Colonic mucosa (tissue), 4 donors: ENCODE data around the gene TEX52. TPM values are rescaled to one million over a fixed set of nuclear protein-coding genes. Genes with fewer than 3 reads are reported as not detected.
"Not testable (repeated sequence)": the region's sequence is repeated elsewhere in the genome, so short reads cannot be mapped to it uniquely, and the experiment has no call there.

Experiments
- DNase-seq: peaks from one replicate; pipeline ENCODE4 v3.0.0-alpha.2; 2020
- H3K27ac ChIP-seq: fragments of 200-600 bp; one replicate; pipeline ENCODE4 v1.8.0; 2021
- H3K27me3 ChIP-seq: fragments of 200-600 bp; one replicate; pipeline ENCODE4 v1.8.0; 2021
- H3K36me3 ChIP-seq: fragments of 200-600 bp; one replicate; pipeline ENCODE4 v1.8.0; 2021
- H3K4me1 ChIP-seq: fragments of 200-600 bp; one replicate; pipeline ENCODE4 v1.8.0; 2021; ENCODE audit warnings: mild to moderate bottlenecking
- H3K4me3 ChIP-seq: fragments of 200-600 bp; one replicate; pipeline ENCODE4 v1.8.0; 2021
- H3K9ac ChIP-seq, 2 donors: one replicate each; pipeline ENCODE4 v1.7.0; 2013; ENCODE audit warnings: control low read depth in 2 of 2, low read depth in 2 of 2, low read length in 2 of 2
- H3K9me3 ChIP-seq: fragments of 200-600 bp; one replicate; pipeline ENCODE4 v1.8.0; 2021
- intact Hi-C: fragments of 100-400 bp; cut with DNase I; formaldehyde crosslinking; loops from one replicate; pipeline ENCODE4 v1.14.1; 2022
- total RNA-seq, 2 donors: library from RNA; stranded (reverse); fragmentation: NEBNext Ultra II Directional in 1 of 2; extraction: Animal tissue kit (Norgen Biotek cat#: 25700) in 1 of 2; gene quantifications; one replicate each; pipeline ENCODE4 v1.2.1, GENCODE V29; 2021
- TF ChIP-seq, protein P1 (sequence below): fragments of 200-600 bp; IDR thresholded peaks from one replicate; pipeline ENCODE4 v1.8.0; 2022; ENCODE audit warnings: antibody characterized with exemption, mild to moderate bottlenecking
- donor health status: healthy.
- donor health status: DM: no; HTN: no; CAD: no.
- donor health status: DM: no; HTN: no; CAD: no.

The TEX52 gene
- total RNA-seq, 2 donors from 2014 or later: not detected

- TF ChIP-seq, protein P1, sequence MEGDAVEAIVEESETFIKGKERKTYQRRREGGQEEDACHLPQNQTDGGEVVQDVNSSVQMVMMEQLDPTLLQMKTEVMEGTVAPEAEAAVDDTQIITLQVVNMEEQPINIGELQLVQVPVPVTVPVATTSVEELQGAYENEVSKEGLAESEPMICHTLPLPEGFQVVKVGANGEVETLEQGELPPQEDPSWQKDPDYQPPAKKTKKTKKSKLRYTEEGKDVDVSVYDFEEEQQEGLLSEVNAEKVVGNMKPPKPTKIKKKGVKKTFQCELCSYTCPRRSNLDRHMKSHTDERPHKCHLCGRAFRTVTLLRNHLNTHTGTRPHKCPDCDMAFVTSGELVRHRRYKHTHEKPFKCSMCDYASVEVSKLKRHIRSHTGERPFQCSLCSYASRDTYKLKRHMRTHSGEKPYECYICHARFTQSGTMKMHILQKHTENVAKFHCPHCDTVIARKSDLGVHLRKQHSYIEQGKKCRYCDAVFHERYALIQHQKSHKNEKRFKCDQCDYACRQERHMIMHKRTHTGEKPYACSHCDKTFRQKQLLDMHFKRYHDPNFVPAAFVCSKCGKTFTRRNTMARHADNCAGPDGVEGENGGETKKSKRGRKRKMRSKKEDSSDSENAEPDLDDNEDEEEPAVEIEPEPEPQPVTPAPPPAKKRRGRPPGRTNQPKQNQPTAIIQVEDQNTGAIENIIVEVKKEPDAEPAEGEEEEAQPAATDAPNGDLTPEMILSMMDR: no peak
- no peak overlapping the region for H3K27ac ChIP-seq
- no peaks in the 10 kb centered on the region for H3K4me1 ChIP-seq
- H3K4me3 ChIP-seq: no peak overlapping the region
- no peaks in the 10 kb centered on the region for H3K9me3 ChIP-seq
- intact Hi-C loops: loop anchor here (10.0 kb wide), 2 partner anchors 65 to 155 kb away; no protein-coding TSS in a partner anchor
- no peaks in the 10 kb centered on the region for H3K36me3 ChIP-seq
- H3K9ac ChIP-seq: no peak overlapping the region
- H3K27me3 ChIP-seq: no peaks in the 10 kb centered on the region
- no peak for DNase-seq
Observed at GRCh38 chr12:2879853-2880252, 23.0 kb upstream of the TEX52 start.

- peak overlapping the region; percentile 97 for H3K4me3 ChIP-seq
- peak overlapping the region; percentile 85 to 91 for H3K9ac ChIP-seq
- peak overlapping the region; percentile 89 for H3K27ac ChIP-seq
- no peaks in the 10 kb centered on the region for H3K9me3 ChIP-seq
- no peaks in the 10 kb centered on the region for H3K36me3 ChIP-seq
- no peaks in the 10 kb centered on the region for H3K27me3 ChIP-seq
- no peaks in the 10 kb centered on the region for H3K4me1 ChIP-seq
- TF ChIP-seq, protein P1: no peak
- intact Hi-C loops: no loop called here
- no peak for DNase-seq
Observed at GRCh38 chr12:2877953-2878732, 21.3 kb upstream of the TEX52 start.

GRCh38 chr12:2877047-2877952, 20.5 kb upstream of the TEX52 start, which contains the start of the genes FOXM1 and RHNO1:
TSS of gene FOXM1 (minus strand) at chr12:2877174. CDS start at chr12:2874478, 2,696 bp downstream.
TSS of gene RHNO1 (plus strand) at chr12:2877223. CDS start at chr12:2885367, 8,144 bp downstream.
- intact Hi-C loops: no loop called here
- peak within 1 kb of the TSS; percentile 89 for H3K27ac ChIP-seq
- no peaks in the 10 kb centered on the region for H3K36me3 ChIP-seq

DNA sequence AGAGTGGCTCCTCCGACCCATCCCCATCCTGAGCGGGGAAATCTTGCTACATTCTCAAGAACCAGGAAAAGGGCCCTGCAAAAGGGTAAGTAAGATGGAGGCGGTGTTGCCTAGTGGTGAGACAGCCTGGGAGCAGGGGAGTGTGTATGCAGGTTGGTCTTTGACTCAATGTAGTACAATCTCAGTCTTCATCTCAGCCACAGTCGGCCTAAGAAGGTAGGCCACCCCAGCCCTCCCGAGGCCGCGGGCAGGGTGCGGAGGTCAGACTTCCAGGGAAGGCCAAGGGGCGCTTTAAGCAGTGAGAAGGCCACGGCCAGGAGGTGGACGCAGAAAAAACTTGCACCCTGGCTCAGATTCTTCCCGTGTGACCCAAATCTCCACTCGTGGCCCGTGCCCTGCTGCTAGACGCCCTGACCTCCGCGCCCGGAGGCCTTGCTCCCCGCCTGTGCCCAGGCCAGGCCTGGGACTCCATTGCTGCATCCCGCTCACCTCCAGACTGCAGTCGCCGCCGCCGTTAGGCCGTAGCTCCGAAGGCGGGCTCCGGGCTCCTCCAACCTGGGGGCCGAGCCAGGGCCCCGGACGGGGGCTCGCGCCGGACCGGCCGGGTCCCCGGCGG, 19.7 kb upstream of the TEX52 start:
- H3K27ac ChIP-seq: peak overlapping the region; percentile 89
- H3K9ac ChIP-seq: peak overlapping the region; percentile 61 to 68
- no peak for DNase-seq
- TF ChIP-seq, protein P1: no peak
- no peaks in the 10 kb centered on the region for H3K36me3 ChIP-seq
- no peaks in the 10 kb centered on the region for H3K4me1 ChIP-seq
- intact Hi-C loops: no loop called here
- H3K9me3 ChIP-seq: no peaks in the 10 kb centered on the region
- H3K4me3 ChIP-seq: peak overlapping the region; percentile 97
- H3K27me3 ChIP-seq: no peaks in the 10 kb centered on the region

More at GRCh38 chr12:2877047-2877952, 20.5 kb upstream of the TEX52 start, which contains the start of the genes FOXM1 and RHNO1:
- Histone ChIP-seq H3K9me3 (no peaks in the 10 kb centered on the region), H3K4me3 (peak within 1 kb of the TSS; percentile 97), H3K27me3 (no peaks in the 10 kb centered on the region), H3K4me1 (no peaks in the 10 kb centered on the region), H3K9ac (peak within 1 kb of the TSS; percentile 85 to 91)
- DNase-seq: peak; percentile 95
- TF ChIP-seq, protein P1: no peak

GRCh38 chr12:2868986-2869632, 12.3 kb upstream of the TEX52 start:
- H3K27ac ChIP-seq, H3K4me1 ChIP-seq, H3K9ac ChIP-seq, H3K4me3 ChIP-seq, H3K9me3 ChIP-seq, H3K27me3 ChIP-seq, H3K36me3 ChIP-seq, DNase-seq, intact Hi-C loops: not testable (repeated sequence)
